GM23338 (cell line): ENCODE measurements around the gene OR51D1. TPM values are rescaled to one million over a fixed set of nuclear protein-coding genes. Genes with fewer than 3 reads are reported as not detected.

Experiments used
- ATAC-seq: fragments of 200-7000 bp; cut with Tn5 transposase; 3 replicates; pipeline ENCODE4 v1.9.1; 2020
- DNase-seq: peaks from one replicate; pipeline ENCODE4 v3.0.0-alpha.2; 2015; ENCODE audit warnings: low spot score
- H2AFZ ChIP-seq: fragments of 200-600 bp; sonication (generic); 2 replicates; pipeline ENCODE4 v1.8.0; 2016; ENCODE audit warnings: antibody characterized with exemption, mild to moderate bottlenecking, moderate library complexity
- H3F3A ChIP-seq: fragments of 200-600 bp; sonication (generic); replicated peaks from 2 replicates; pipeline ENCODE4 v1.8.0; 2017; ENCODE audit warnings: antibody characterized with exemption, mixed run types, low read depth
- H3K27ac ChIP-seq: fragments of 200-600 bp; sonication (generic); 2 replicates; pipeline ENCODE4 v1.6.1; 2016; ENCODE audit warnings: low read depth
- H3K27me3 ChIP-seq: fragments of 200-600 bp; sonication (generic); 2 replicates; pipeline ENCODE4 v1.8.0; 2016; ENCODE audit warnings: mild to moderate bottlenecking, mixed run types, moderate library complexity; ENCODE audit not compliant: insufficient read depth
- H3K36me3 ChIP-seq: fragments of 200-600 bp; sonication (generic); 2 replicates; pipeline ENCODE4 v1.8.0; 2016; ENCODE audit warnings: mild to moderate bottlenecking; ENCODE audit not compliant: insufficient read depth
- H3K4me1 ChIP-seq: fragments of 200-600 bp; sonication (generic); 2 replicates; pipeline ENCODE4 v1.8.0; 2016; ENCODE audit warnings: mild to moderate bottlenecking, moderate library complexity; ENCODE audit not compliant: insufficient read depth
- H3K4me2 ChIP-seq: fragments of 200-600 bp; sonication (generic); 2 replicates; pipeline ENCODE4 v1.7.1; 2017; ENCODE audit warnings: mixed run types
- H3K4me3 ChIP-seq: fragments of 200-600 bp; sonication (generic); 2 replicates; pipeline ENCODE4 v1.6.1; 2016; ENCODE audit warnings: mixed run types
- H3K79me2 ChIP-seq: fragments of 200-600 bp; sonication (generic); replicated peaks from 2 replicates; pipeline ENCODE4 v1.8.0; 2017; ENCODE audit warnings: mild to moderate bottlenecking; ENCODE audit not compliant: insufficient read depth
- H3K9me2 ChIP-seq: fragments of 200-600 bp; sonication (generic); 2 replicates; pipeline ENCODE4 v1.8.0; 2017; ENCODE audit not compliant: insufficient read depth
- H4K20me1 ChIP-seq: fragments of 200-600 bp; sonication (generic); replicated peaks from 2 replicates; pipeline ENCODE4 v1.8.0; 2017; ENCODE audit warnings: mild to moderate bottlenecking; ENCODE audit not compliant: insufficient read depth
- H3K27ac Mint-ChIP-seq: 2 replicates; pipeline ENCODE4 v1.8.0; 2020; ENCODE audit warnings: inconsistent platforms, mild to moderate bottlenecking, moderate library complexity, mixed read lengths
- H3K27me3 Mint-ChIP-seq: 3 replicates; pipeline ENCODE4 v1.8.0; 2022; ENCODE audit warnings: low read depth, mild to moderate bottlenecking, moderate library complexity, mixed read lengths, inconsistent platforms; ENCODE audit not compliant: insufficient read depth, poor library complexity
- H3K36me3 Mint-ChIP-seq: 3 replicates; pipeline ENCODE4 v1.8.0; 2021; ENCODE audit warnings: low read depth, mild to moderate bottlenecking, inconsistent platforms, moderate library complexity, mixed read lengths
- H3K4me1 Mint-ChIP-seq: 3 replicates; pipeline ENCODE4 v1.8.0; 2020; ENCODE audit warnings: mild to moderate bottlenecking, inconsistent platforms, mixed read lengths
- H3K4me3 Mint-ChIP-seq: 3 replicates; pipeline ENCODE4 v1.8.0; 2021; ENCODE audit warnings: moderate library complexity, mild to moderate bottlenecking, inconsistent platforms, mixed read lengths
- H3K9me3 Mint-ChIP-seq: 3 replicates; pipeline ENCODE4 v1.8.0; 2020; ENCODE audit warnings: moderate library complexity, mild to moderate bottlenecking, inconsistent platforms, mixed read lengths
- CREB1 ChIP-seq: fragments of 250-450 bp; sonication (Bioruptor Pico); IDR thresholded peaks from 2 replicates; pipeline ENCODE4 v1.5.0; 2020; ENCODE audit warnings: low read depth, mild to moderate bottlenecking, moderate library complexity
- EZH2 ChIP-seq: fragments of 200-600 bp; sonication (generic); IDR thresholded peaks from one replicate; pipeline ENCODE4 v1.8.0; 2017; ENCODE audit warnings: antibody characterized with exemption, mild to moderate bottlenecking, low read depth; ENCODE audit not compliant: unreplicated experiment
- EZH2phosphoT487 ChIP-seq: fragments of 200-600 bp; sonication (generic); IDR thresholded peaks from one replicate; pipeline ENCODE4 v1.8.1; 2018; ENCODE audit warnings: antibody characterized with exemption; ENCODE audit not compliant: unreplicated experiment
- JUNB ChIP-seq: IDR thresholded peaks from one replicate; pipeline ENCODE4 v1.6.1; 2016; ENCODE audit warnings: antibody characterized with exemption; ENCODE audit not compliant: unreplicated experiment
- NANOG ChIP-seq: IDR thresholded peaks from 2 replicates; pipeline ENCODE4 v1.6.1; 2016; ENCODE audit warnings: antibody characterized with exemption, borderline replicate concordance
- POLR2AphosphoS5 ChIP-seq: IDR thresholded peaks from 2 replicates; pipeline ENCODE4 v1.6.1; 2016; ENCODE audit warnings: antibody characterized with exemption, low read depth
- STAT1 ChIP-seq: IDR thresholded peaks from one replicate; pipeline ENCODE4 v1.6.1; 2016; ENCODE audit warnings: antibody characterized with exemption; ENCODE audit not compliant: unreplicated experiment
- ZNF114 ChIP-seq: fragments of 250-450 bp; sonication (Bioruptor Pico); IDR thresholded peaks from 2 replicates; pipeline ENCODE4 v1.5.0; 2020; ENCODE audit warnings: mild to moderate bottlenecking, moderate library complexity
- ZNF331 ChIP-seq: fragments of 250-450 bp; sonication (Bioruptor Pico); IDR thresholded peaks from 2 replicates; pipeline ENCODE4 v1.5.0; 2020; ENCODE audit warnings: low read depth, mild to moderate bottlenecking, moderate library complexity
- polyA plus RNA-seq: library from polyadenylated mRNA; unstranded; fragments of >200 nt; fragmentation: Nextera tagmentation; extraction: Ambion mirVana; gene quantifications from 2 replicates; pipeline ENCODE4 v1.2.1, GENCODE V29; 2016
- total RNA-seq: library from RNA; depleted of rRNA; stranded (reverse); fragments of >200 nt; shearing (Covaris generic); gene quantifications from 2 replicates; pipeline ENCODE4 v1.2.3, GENCODE V29; 2014
- TF ChIP-seq, protein P1 (sequence below): IDR thresholded peaks from one replicate; pipeline ENCODE4 v1.6.1; 2018; ENCODE audit warnings: antibody characterized with exemption; ENCODE audit not compliant: unreplicated experiment
- TF ChIP-seq, protein P2 (sequence below), 2 experiments: fragments of 200-600 bp in 1 of 2; sonication (generic) in 1 of 2; conservative IDR thresholded peaks; 2 replicates each; pipeline versions ENCODE4 v1.5.1 to v1.6.1; 2016 to 2017; ENCODE audit warnings: antibody characterized with exemption in 2 of 2, low read depth in 2 of 2, mild to moderate bottlenecking in 2 of 2, moderate library complexity in 1 of 2
- TF ChIP-seq, protein P3 (sequence below): IDR thresholded peaks from 2 replicates; pipeline ENCODE4 v1.6.1; 2016; ENCODE audit warnings: antibody characterized with exemption

The OR51D1 gene
- total and polyA plus RNA-seq, 2 experiments from 2014 or later, result not detected

DNA sequence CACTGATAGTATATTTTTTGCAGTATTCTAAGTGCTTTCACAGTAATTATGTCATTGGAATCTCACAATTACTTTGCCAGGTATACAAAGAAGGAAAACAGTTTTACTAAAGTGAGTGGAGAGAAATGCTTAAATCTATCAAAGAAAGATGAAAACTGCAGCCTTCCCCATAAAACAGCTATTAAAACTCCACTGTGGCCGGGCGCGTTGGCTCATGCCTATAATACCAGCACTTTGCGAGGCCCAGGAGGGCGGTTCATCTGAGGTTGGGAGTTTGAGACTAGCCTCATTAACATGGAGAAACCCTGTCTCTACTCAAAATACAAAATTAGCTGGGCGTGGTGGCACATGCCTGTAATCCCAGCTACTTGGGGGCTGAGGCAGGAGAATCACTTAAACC, 25.6 kb downstream of the OR51D1 start:
- TF ChIP-seq POLR2AphosphoS5 (no peak), EZH2phosphoT487 (no peak), NANOG (no peak), CREB1 (CRISPR knock-in tag) (no peak), JUNB (no peak), STAT1 (no peak), ZNF331 (CRISPR knock-in tag) (no peak), ZNF114 (CRISPR knock-in tag) (no peak), EZH2 (no peak)
- TF ChIP-seq, protein P1, sequence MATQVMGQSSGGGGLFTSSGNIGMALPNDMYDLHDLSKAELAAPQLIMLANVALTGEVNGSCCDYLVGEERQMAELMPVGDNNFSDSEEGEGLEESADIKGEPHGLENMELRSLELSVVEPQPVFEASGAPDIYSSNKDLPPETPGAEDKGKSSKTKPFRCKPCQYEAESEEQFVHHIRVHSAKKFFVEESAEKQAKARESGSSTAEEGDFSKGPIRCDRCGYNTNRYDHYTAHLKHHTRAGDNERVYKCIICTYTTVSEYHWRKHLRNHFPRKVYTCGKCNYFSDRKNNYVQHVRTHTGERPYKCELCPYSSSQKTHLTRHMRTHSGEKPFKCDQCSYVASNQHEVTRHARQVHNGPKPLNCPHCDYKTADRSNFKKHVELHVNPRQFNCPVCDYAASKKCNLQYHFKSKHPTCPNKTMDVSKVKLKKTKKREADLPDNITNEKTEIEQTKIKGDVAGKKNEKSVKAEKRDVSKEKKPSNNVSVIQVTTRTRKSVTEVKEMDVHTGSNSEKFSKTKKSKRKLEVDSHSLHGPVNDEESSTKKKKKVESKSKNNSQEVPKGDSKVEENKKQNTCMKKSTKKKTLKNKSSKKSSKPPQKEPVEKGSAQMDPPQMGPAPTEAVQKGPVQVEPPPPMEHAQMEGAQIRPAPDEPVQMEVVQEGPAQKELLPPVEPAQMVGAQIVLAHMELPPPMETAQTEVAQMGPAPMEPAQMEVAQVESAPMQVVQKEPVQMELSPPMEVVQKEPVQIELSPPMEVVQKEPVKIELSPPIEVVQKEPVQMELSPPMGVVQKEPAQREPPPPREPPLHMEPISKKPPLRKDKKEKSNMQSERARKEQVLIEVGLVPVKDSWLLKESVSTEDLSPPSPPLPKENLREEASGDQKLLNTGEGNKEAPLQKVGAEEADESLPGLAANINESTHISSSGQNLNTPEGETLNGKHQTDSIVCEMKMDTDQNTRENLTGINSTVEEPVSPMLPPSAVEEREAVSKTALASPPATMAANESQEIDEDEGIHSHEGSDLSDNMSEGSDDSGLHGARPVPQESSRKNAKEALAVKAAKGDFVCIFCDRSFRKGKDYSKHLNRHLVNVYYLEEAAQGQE, result no peak
- TF ChIP-seq, protein P2, sequence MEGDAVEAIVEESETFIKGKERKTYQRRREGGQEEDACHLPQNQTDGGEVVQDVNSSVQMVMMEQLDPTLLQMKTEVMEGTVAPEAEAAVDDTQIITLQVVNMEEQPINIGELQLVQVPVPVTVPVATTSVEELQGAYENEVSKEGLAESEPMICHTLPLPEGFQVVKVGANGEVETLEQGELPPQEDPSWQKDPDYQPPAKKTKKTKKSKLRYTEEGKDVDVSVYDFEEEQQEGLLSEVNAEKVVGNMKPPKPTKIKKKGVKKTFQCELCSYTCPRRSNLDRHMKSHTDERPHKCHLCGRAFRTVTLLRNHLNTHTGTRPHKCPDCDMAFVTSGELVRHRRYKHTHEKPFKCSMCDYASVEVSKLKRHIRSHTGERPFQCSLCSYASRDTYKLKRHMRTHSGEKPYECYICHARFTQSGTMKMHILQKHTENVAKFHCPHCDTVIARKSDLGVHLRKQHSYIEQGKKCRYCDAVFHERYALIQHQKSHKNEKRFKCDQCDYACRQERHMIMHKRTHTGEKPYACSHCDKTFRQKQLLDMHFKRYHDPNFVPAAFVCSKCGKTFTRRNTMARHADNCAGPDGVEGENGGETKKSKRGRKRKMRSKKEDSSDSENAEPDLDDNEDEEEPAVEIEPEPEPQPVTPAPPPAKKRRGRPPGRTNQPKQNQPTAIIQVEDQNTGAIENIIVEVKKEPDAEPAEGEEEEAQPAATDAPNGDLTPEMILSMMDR (conservative IDR thresholded peaks at IDR 0.05; ENCODE audit: low read depth in 2 of 2), result no peak
- TF ChIP-seq, protein P3, sequence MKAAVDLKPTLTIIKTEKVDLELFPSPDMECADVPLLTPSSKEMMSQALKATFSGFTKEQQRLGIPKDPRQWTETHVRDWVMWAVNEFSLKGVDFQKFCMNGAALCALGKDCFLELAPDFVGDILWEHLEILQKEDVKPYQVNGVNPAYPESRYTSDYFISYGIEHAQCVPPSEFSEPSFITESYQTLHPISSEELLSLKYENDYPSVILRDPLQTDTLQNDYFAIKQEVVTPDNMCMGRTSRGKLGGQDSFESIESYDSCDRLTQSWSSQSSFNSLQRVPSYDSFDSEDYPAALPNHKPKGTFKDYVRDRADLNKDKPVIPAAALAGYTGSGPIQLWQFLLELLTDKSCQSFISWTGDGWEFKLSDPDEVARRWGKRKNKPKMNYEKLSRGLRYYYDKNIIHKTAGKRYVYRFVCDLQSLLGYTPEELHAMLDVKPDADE, result no peak
- peaks cover 6% of the 10 kb centered on the region for H3K27me3 Mint-ChIP-seq
- no peak overlapping the region for H3K27ac ChIP-seq
- H3K9me2 ChIP-seq, result peaks cover 9% of the 10 kb centered on the region; the same call in 1 of the 2 replicates
- DNase-seq (no peak), ATAC-seq (no peak)
- H3K36me3 ChIP-seq, result no peaks in the 10 kb centered on the region
- H3K36me3 Mint-ChIP-seq, result no peaks in the 10 kb centered on the region; the same call in 2 of the 3 replicates
- H4K20me1 ChIP-seq, result no peaks in the 10 kb centered on the region
- H3K4me2 ChIP-seq, result no peak overlapping the region
- peak overlapping the region; percentile 88 for H2AFZ ChIP-seq
- peaks cover 4% of the 10 kb centered on the region; the same call in 1 of the 3 replicates for H3K4me1 Mint-ChIP-seq
- H3K9me3 Mint-ChIP-seq, result no peaks in the 10 kb centered on the region; the same call in 2 of the 3 replicates
- no peak overlapping the region for H3K4me3 ChIP-seq
- H3K27me3 ChIP-seq, result no peaks in the 10 kb centered on the region
- H3K4me3 Mint-ChIP-seq, result no peak overlapping the region
- H3F3A ChIP-seq, result no peaks in the 10 kb centered on the region
- peak overlapping the region; percentile 80 for H3K27ac Mint-ChIP-seq
- no peaks in the 10 kb centered on the region for H3K4me1 ChIP-seq
- H3K79me2 ChIP-seq, result no peaks in the 10 kb centered on the region
